Tibial nerve (tissue), 3 donors: ENCODE data around the gene BRD7.

ENCODE experiments used
- CTCF ChIP-seq, 5 experiments: fragments of 200-600 bp in 3 of 5; fragments of 450-650 bp in 2 of 5; sonication (generic) in 3 of 5; IDR thresholded peaks; one replicate each; pipeline ENCODE4 v1.5.1; 2016 to 2019; ENCODE audit warnings: antibody characterized with exemption in 5 of 5, mild to moderate bottlenecking in 3 of 5, moderate library complexity in 2 of 5
- POLR2A ChIP-seq, 2 donors: fragments of 450-650 bp; IDR thresholded peaks; one replicate each; pipeline ENCODE4 v1.6.1; 2017; ENCODE audit warnings: antibody characterized with exemption in 2 of 2, mild to moderate bottlenecking in 2 of 2, moderate library complexity in 2 of 2

- TF ChIP-seq CTCF (IDR thresholded peaks at IDR 0.05) (no peak), POLR2A (IDR thresholded peaks at IDR 0.05) (no peak)
Measured at GRCh38 chr16:50290856-50291255, 77.9 kb downstream of the BRD7 start.
